ACC112 (cell line): Measurements from ENCODE around the gene CXCL8.

ENCODE experiments used
- H2AFZ ChIP-seq: fragments of 200-600 bp; sonication (generic); one replicate; pipeline ENCODE4 v1.6.0; 2017; ENCODE audit warnings: antibody characterized with exemption, low read length; ENCODE audit not compliant: unreplicated experiment
- H3K27ac ChIP-seq: fragments of 200-600 bp; sonication (generic); 2 replicates; pipeline ENCODE4 v1.5.1; 2014; ENCODE audit warnings: low read depth, mild to moderate bottlenecking, antibody characterized with exemption, low read length, moderate library complexity
- H3K27me3 ChIP-seq: fragments of 200-600 bp; sonication (generic); 2 replicates; pipeline ENCODE4 v1.6.1; 2014; ENCODE audit warnings: mild to moderate bottlenecking, antibody characterized with exemption, low read length, moderate library complexity, mixed read lengths; ENCODE audit not compliant: insufficient read depth
- H3K36me3 ChIP-seq: fragments of 200-600 bp; sonication (generic); 2 replicates; pipeline ENCODE4 v1.6.1; 2016; ENCODE audit warnings: mild to moderate bottlenecking, antibody characterized with exemption, low read length, moderate library complexity, mixed read lengths; ENCODE audit not compliant: insufficient read depth
- H3K4me1 ChIP-seq: fragments of 200-600 bp; sonication (generic); one replicate; pipeline ENCODE4 v1.6.1; 2016; ENCODE audit warnings: low read length, mixed read lengths; ENCODE audit not compliant: insufficient read depth, unreplicated experiment, control insufficient read depth
- H3K4me3 ChIP-seq: fragments of 200-600 bp; sonication (generic); 2 replicates; pipeline ENCODE4 v1.5.1; 2014; ENCODE audit warnings: mild to moderate bottlenecking, low read depth, low read length
- H3K79me2 ChIP-seq: fragments of 200-600 bp; sonication (generic); one replicate; pipeline ENCODE4 v1.6.0; 2016; ENCODE audit warnings: low read length; ENCODE audit not compliant: control insufficient read depth, unreplicated experiment, insufficient read depth

The CXCL8 gene

DNA sequence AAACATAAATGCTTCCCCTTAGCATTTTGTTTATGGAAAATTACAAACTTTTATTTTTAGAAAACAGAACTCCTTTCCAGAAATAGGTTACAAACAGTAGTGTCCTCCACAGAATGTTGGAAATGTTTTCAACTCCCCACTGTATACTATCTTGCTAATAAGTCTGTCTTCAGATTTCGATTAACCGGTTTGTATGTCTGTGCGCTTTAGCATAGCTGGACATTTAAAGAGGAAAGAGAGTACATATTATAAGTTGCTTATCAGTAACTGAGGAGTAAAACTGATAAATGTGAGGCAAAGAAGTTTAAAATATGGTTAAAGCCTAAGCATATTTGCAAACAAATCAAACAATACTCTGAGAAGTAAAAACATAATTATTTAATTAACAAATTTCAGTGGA lies 3.4 kb downstream of the CXCL8 start:
- Histone ChIP-seq H3K36me3 (peaks cover 10% of the 10 kb centered on the region), H3K79me2 (no peaks in the 10 kb centered on the region), H3K27ac (no peak overlapping the region; the same call in 1 of the 2 replicates), H3K4me3 (no peak overlapping the region), H2AFZ (no peak overlapping the region), H3K27me3 (no peaks in the 10 kb centered on the region), H3K4me1 (peaks cover 13% of the 10 kb centered on the region)

DNA sequence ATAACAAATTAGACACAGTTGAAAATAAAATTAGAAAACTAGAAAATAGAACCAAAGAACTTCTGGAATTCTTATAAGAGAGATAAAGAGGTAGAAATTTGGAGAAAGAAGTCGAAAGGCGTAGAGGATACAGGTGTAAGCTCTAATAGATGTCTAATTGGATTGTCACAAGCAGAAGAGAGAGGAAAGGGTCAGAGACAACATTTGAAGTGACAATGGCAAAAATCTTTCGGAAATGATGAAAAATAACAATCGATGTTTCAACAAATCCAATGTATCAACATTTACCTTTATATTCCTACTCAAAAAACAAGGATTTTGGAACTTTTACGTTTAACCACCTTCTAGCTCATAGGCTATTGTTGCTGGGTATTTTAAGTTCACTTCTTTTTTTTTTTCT lies 3.8 kb downstream of the CXCL8 start:
- Histone ChIP-seq H3K79me2 (no peaks in the 10 kb centered on the region), H2AFZ (no peak overlapping the region), H3K4me3 (no peak overlapping the region), H3K4me1 (peaks cover 9% of the 10 kb centered on the region), H3K27ac (no peak overlapping the region; the same call in 1 of the 2 replicates), H3K36me3 (peaks cover 10% of the 10 kb centered on the region), H3K27me3 (no peaks in the 10 kb centered on the region)

- no peaks in the 10 kb centered on the region for H3K36me3 ChIP-seq
- H3K4me1 ChIP-seq: peaks cover 13% of the 10 kb centered on the region
- H2AFZ ChIP-seq: no peak overlapping the region
- no peak overlapping the region for H3K4me3 ChIP-seq
- H3K79me2 ChIP-seq: no peaks in the 10 kb centered on the region
- H3K27ac ChIP-seq: no peak overlapping the region
- H3K27me3 ChIP-seq: no peaks in the 10 kb centered on the region
Observed at GRCh38 chr4:73750730-73751129, 10.4 kb downstream of the CXCL8 start.

DNA sequence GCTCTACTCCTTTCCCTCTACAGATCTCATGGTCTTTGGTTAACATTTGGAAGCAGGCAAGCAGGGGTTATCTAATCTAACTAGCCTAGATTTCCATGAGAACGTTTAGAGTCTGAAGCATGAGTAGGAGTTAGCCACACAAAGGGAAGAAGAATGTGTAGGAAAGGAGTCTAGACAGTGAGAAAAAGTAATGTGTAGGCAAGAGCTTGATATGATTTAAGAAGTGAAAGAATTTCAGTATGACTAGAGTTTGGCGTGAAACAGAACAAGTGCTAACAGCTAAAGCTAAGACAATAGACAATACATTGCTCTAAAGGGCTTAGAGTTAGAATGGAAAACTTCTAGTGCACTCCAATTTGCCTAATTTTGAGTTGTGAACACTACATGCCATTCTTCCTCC lies 10.8 kb downstream of the CXCL8 start:
- H3K4me3 ChIP-seq: no peak overlapping the region

GRCh38 chr4:73751830-73752229 lies 11.5 kb downstream of the CXCL8 start:
- H3K27ac ChIP-seq: no peak overlapping the region
- H3K79me2 ChIP-seq: no peaks in the 10 kb centered on the region
- H2AFZ ChIP-seq: no peak overlapping the region
- H3K36me3 ChIP-seq: no peaks in the 10 kb centered on the region
- H3K27me3 ChIP-seq: no peaks in the 10 kb centered on the region
- no peak overlapping the region for H3K4me3 ChIP-seq
- H3K4me1 ChIP-seq: peaks cover 13% of the 10 kb centered on the region

More for the DNA sequence above, 10.8 kb downstream of the CXCL8 start:
- H3K27ac ChIP-seq: no peak overlapping the region
- H3K36me3 ChIP-seq: no peaks in the 10 kb centered on the region
- H3K4me1 ChIP-seq: peaks cover 13% of the 10 kb centered on the region
- H3K79me2 ChIP-seq: no peaks in the 10 kb centered on the region
- H3K27me3 ChIP-seq: no peaks in the 10 kb centered on the region
- peak overlapping the region; percentile 44 for H2AFZ ChIP-seq

- no peak overlapping the region for H2AFZ ChIP-seq
- peaks cover 13% of the 10 kb centered on the region for H3K4me1 ChIP-seq
- H3K27ac ChIP-seq: peak overlapping the region; percentile 23; the same call in 1 of the 2 replicates
- H3K79me2 ChIP-seq: no peaks in the 10 kb centered on the region
- no peak overlapping the region for H3K4me3 ChIP-seq
- H3K27me3 ChIP-seq: no peaks in the 10 kb centered on the region
- no peaks in the 10 kb centered on the region for H3K36me3 ChIP-seq
Observed at GRCh38 chr4:73752424-73752823, 12.1 kb downstream of the CXCL8 start.

GRCh38 chr4:73753215-73753614 lies 12.8 kb downstream of the CXCL8 start:
- peak overlapping the region; percentile 45 for H3K4me3 ChIP-seq
- H3K27me3 ChIP-seq: no peaks in the 10 kb centered on the region
- H3K79me2 ChIP-seq: no peaks in the 10 kb centered on the region
- 0 out of 2 replicates have a peak overlapping the region, but pooled peaks have one; percentile 23 for H3K27ac ChIP-seq
- H3K4me1 ChIP-seq: peaks cover 13% of the 10 kb centered on the region
- H3K36me3 ChIP-seq: no peaks in the 10 kb centered on the region
- H2AFZ ChIP-seq: peak overlapping the region; percentile 44

GRCh38 chr4:73754934-73755333 lies 14.6 kb downstream of the CXCL8 start:
- no peak overlapping the region for H3K27ac ChIP-seq
- no peaks in the 10 kb centered on the region for H3K27me3 ChIP-seq
- no peak overlapping the region for H2AFZ ChIP-seq
- H3K4me1 ChIP-seq: peaks cover 13% of the 10 kb centered on the region
- no peaks in the 10 kb centered on the region for H3K36me3 ChIP-seq
- no peak overlapping the region for H3K4me3 ChIP-seq
- H3K79me2 ChIP-seq: no peaks in the 10 kb centered on the region

- no peaks in the 10 kb centered on the region for H3K79me2 ChIP-seq
- no peaks in the 10 kb centered on the region for H3K27me3 ChIP-seq
- H3K27ac ChIP-seq: no peak overlapping the region
- H3K4me1 ChIP-seq: peaks cover 3% of the 10 kb centered on the region
- H3K36me3 ChIP-seq: no peaks in the 10 kb centered on the region
- no peak overlapping the region for H2AFZ ChIP-seq
- H3K4me3 ChIP-seq: no peak overlapping the region
Observed at GRCh38 chr4:73759357-73759756, 19.0 kb downstream of the CXCL8 start.

DNA sequence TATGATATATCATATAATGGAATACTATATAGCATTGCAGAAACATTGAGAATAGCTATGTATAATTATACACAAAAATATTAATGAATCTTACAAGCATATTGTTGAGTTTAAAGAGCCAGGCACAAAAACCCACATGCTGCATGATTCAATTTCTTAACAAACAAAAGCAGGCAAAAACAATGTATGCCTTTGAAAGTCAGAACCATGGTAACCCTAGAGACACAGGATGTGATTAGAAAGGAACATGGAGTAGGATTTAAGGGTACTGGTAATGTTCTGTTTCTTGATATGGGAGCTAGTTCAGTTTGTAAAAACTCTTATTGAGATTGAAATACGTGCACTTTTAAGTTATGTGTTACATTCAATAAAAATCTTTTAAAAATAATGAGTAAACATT lies 21.5 kb downstream of the CXCL8 start:
- H3K27ac ChIP-seq: no peak overlapping the region
- peaks cover 7% of the 10 kb centered on the region for H3K4me1 ChIP-seq
- no peaks in the 10 kb centered on the region for H3K36me3 ChIP-seq
- H3K79me2 ChIP-seq: no peaks in the 10 kb centered on the region
- H2AFZ ChIP-seq: no peak overlapping the region
- H3K27me3 ChIP-seq: no peaks in the 10 kb centered on the region
- no peak overlapping the region for H3K4me3 ChIP-seq

GRCh38 chr4:73762409-73762808 lies 22.0 kb downstream of the CXCL8 start:
- Histone ChIP-seq H3K27me3 (no peaks in the 10 kb centered on the region), H2AFZ (no peak overlapping the region), H3K27ac (no peak overlapping the region), H3K4me1 (peaks cover 7% of the 10 kb centered on the region), H3K79me2 (no peaks in the 10 kb centered on the region), H3K4me3 (no peak overlapping the region), H3K36me3 (no peaks in the 10 kb centered on the region)
